ENCODE data around the gene ASTN2. TPM values are rescaled to one million over a fixed set of nuclear protein-coding genes. Genes with fewer than 3 reads are reported as not detected.

ASTN2 gene
- total and polyA plus RNA-seq, 10 of the 15 experiments (the other 5 are each of a cell fraction or from before 2014, with no cell fraction given) = 1.4 to 15.7 (median 7.0) TPM

DNA sequence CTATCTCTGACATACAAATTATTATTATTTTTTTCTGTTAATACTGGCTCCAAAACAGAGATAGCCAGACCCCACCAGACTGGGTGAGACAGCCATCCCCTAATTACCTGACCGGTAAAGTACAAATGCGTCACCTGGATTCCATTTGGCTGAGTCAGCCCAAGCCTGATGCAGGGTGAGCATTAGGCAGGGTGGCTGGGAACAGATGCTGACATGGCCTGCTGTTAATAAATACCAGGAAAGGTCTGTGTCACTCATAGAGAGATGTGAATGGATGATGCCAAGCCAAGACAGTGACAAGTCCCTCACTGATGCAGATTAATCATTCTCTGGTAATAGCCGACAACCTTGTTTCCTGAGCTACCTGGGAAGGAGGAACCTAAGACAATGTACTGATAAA lies 544.3 kb downstream of the ASTN2 start:
- Histone ChIP-seq H3K27ac (ENCODE audit: control insufficient read depth, insufficient read depth) (no peak overlapping the region), H3K4me1 (ENCODE audit: control insufficient read depth, insufficient read depth, low read length) (no peaks in the 10 kb centered on the region; the same call in 1 of the 2 replicates), H3K4me3 (no peak overlapping the region), H4K20me1 (ENCODE audit: control insufficient read depth, insufficient read depth) (no peaks in the 10 kb centered on the region), H3K27me3 (replicated peaks in 1 of 2; ENCODE audit: control insufficient read depth in 2 of 2, insufficient read depth in 2 of 2, low read length in 1 of 2) (no peaks in the 10 kb centered on the region), H3K9ac (ENCODE audit: control insufficient read depth, insufficient read depth, low read length) (no peak overlapping the region), H2AFZ (ENCODE audit: control insufficient read depth, low read depth, low read length) (no peak overlapping the region), H3K36me3 (ENCODE audit: control insufficient read depth in 2 of 2, insufficient read depth in 2 of 2, low read length in 1 of 2) (no peaks in the 10 kb centered on the region), H3K4me2 (ENCODE audit: control insufficient read depth, insufficient read depth) (no peak overlapping the region), H3K79me2 (ENCODE audit: control insufficient read depth, insufficient read depth, low read length) (no peaks in the 10 kb centered on the region), H3K9me3 (replicated peaks; ENCODE audit: control insufficient read depth, insufficient read depth, low read length) (no peaks in the 10 kb centered on the region)
- in situ Hi-C loops (cut with MboI) = no loop called here
- intact Hi-C loops (cut with micrococcal nuclease; ENCODE audit: unreplicated experiment) = no loop called here
- ATAC-seq (no peak), FAIRE-seq (no peak), DNase-seq (ENCODE audit: low read depth, low spot score) (no peak)
- ChIA-PET POLR2A (no interaction called here), RAD21 (ENCODE audit: unreplicated experiment) (no interaction called here), CTCF (interaction anchor here (0.9 to 2.3 kb wide), 3 partner anchors 10 to 133 kb away, joined by 3 to 13 read pairs (median 3); no protein-coding TSS in a partner anchor), SMC1A (ENCODE audit: uncharacterized antibody, unreplicated experiment) (interaction anchor here (1.2 to 2.6 kb wide), 2 partner anchors 10 to 184 kb away, joined by 3 to 9 read pairs; partner anchors contain the start of gene TRIM32)
- BruUV-seq (replicated peaks) = no TSS peak
- 86% methylated on average over 3 of the region's 3 CpGs for WGBS (ENCODE audit: insufficient coverage, insufficient replicate concordance, low lambda C conversion rate, missing lambda C conversion rate)
- TF ChIP-seq ETV6 (conservative IDR thresholded peaks at IDR 0.05 in 1 of 2, IDR thresholded peaks at IDR 0.05 in 1 of 2; ENCODE audit: borderline replicate concordance in 1 of 2, low read depth in 1 of 2) (no peak), TCF12 (IDR thresholded peaks at IDR 0.05; ENCODE audit: low read depth, low read length) (no peak), IRF3 (IDR thresholded peaks at IDR 0.05) (no peak), GABPA (IDR thresholded peaks at IDR 0.05; ENCODE audit: low read depth) (no peak), LARP7 (IDR thresholded peaks at IDR 0.05) (no peak), ZZZ3 (IDR thresholded peaks at IDR 0.05; ENCODE audit: control insufficient read depth, insufficient read length, low read depth) (no peak), ZBTB4 (CRISPR knock-in tag; IDR thresholded peaks at IDR 0.05) (no peak), POLR2AphosphoS2 (IDR thresholded peaks at IDR 0.05; ENCODE audit: low read depth, low read length) (no peak), CBX3 (IDR thresholded peaks at IDR 0.05; ENCODE audit: borderline replicate concordance, low read depth) (no peak), ATF7 (IDR thresholded peaks at IDR 0.05; ENCODE audit: low read depth) (no peak), SMAD5 (IDR thresholded peaks at IDR 0.05; ENCODE audit: low read depth) (no peak), DPF2 (IDR thresholded peaks at IDR 0.05) (no peak)
- TF ChIP-seq, protein P1, sequence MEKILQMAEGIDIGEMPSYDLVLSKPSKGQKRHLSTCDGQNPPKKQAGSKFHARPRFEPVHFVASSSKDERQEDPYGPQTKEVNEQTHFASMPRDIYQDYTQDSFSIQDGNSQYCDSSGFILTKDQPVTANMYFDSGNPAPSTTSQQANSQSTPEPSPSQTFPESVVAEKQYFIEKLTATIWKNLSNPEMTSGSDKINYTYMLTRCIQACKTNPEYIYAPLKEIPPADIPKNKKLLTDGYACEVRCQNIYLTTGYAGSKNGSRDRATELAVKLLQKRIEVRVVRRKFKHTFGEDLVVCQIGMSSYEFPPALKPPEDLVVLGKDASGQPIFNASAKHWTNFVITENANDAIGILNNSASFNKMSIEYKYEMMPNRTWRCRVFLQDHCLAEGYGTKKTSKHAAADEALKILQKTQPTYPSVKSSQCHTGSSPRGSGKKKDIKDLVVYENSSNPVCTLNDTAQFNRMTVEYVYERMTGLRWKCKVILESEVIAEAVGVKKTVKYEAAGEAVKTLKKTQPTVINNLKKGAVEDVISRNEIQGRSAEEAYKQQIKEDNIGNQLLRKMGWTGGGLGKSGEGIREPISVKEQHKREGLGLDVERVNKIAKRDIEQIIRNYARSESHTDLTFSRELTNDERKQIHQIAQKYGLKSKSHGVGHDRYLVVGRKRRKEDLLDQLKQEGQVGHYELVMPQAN (conservative IDR thresholded peaks at IDR 0.05) = no peak
- TF ChIP-seq, protein P2, sequence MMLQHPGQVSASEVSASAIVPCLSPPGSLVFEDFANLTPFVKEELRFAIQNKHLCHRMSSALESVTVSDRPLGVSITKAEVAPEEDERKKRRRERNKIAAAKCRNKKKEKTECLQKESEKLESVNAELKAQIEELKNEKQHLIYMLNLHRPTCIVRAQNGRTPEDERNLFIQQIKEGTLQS (IDR thresholded peaks at IDR 0.05; ENCODE audit: borderline replicate concordance, extremely low read depth, low read depth, low read length) = no peak
- TF ChIP-seq, protein P3, sequence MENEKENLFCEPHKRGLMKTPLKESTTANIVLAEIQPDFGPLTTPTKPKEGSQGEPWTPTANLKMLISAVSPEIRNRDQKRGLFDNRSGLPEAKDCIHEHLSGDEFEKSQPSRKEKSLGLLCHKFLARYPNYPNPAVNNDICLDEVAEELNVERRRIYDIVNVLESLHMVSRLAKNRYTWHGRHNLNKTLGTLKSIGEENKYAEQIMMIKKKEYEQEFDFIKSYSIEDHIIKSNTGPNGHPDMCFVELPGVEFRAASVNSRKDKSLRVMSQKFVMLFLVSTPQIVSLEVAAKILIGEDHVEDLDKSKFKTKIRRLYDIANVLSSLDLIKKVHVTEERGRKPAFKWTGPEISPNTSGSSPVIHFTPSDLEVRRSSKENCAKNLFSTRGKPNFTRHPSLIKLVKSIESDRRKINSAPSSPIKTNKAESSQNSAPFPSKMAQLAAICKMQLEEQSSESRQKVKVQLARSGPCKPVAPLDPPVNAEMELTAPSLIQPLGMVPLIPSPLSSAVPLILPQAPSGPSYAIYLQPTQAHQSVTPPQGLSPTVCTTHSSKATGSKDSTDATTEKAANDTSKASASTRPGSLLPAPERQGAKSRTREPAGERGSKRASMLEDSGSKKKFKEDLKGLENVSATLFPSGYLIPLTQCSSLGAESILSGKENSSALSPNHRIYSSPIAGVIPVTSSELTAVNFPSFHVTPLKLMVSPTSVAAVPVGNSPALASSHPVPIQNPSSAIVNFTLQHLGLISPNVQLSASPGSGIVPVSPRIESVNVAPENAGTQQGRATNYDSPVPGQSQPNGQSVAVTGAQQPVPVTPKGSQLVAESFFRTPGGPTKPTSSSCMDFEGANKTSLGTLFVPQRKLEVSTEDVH (IDR thresholded peaks at IDR 0.05; ENCODE audit: low read depth, partially characterized antibody) = no peak
